Stimulated activated naive CD8-positive, alpha-beta T cell treated with anti-CD3 and anti-CD28 coated beads, Interleukin-15, Interleukin-2, amounts not matched to agents 100 ng/mL and 50 ng/mL, for 24 hours (primary cell): ENCODE results near the gene SNTG2.

Source experiments
- H3K27ac Mint-ChIP-seq: one replicate; pipeline ENCODE4 v1.8.0; 2021; ENCODE audit warnings: mild to moderate bottlenecking, mixed read lengths
- H3K27me3 Mint-ChIP-seq: one replicate; pipeline ENCODE4 v1.8.0; 2021; ENCODE audit warnings: mixed read lengths
- H3K36me3 Mint-ChIP-seq: one replicate; pipeline ENCODE4 v1.8.0; 2021; ENCODE audit warnings: low read depth, mixed read lengths
- H3K4me1 Mint-ChIP-seq: one replicate; pipeline ENCODE4 v1.8.0; 2021; ENCODE audit warnings: low read depth, mixed read lengths
- H3K4me3 Mint-ChIP-seq: one replicate; pipeline ENCODE4 v1.8.0; 2021; ENCODE audit warnings: mild to moderate bottlenecking, mixed read lengths
- H3K9me3 Mint-ChIP-seq: one replicate; pipeline ENCODE4 v1.8.0; 2021; ENCODE audit warnings: mixed read lengths

The SNTG2 gene

DNA sequence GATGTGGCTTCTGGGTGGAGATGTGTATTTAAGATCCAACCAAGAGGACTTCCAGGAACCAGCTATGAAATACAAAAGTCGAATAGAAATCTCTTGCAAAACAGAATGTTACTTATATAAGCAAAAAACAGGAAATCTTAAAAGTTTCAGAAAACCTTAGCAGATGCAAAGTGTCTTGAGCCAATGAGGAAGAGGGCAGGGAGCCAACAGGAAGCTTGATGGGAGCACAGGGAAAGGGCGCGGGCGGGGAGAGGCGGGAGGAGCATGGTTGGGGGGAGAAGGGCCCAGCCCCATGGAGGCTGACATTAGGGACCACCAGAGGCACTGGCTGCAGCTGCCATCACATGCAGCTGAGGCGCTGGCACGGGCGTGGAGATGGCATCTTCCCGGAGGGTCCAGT is 203.3 kb downstream of the SNTG2 start:
- no peak overlapping the region for H3K4me3 Mint-ChIP-seq
- H3K4me1 Mint-ChIP-seq, result no peaks in the 10 kb centered on the region
- H3K27ac Mint-ChIP-seq, result no peak overlapping the region
- no peaks in the 10 kb centered on the region for H3K9me3 Mint-ChIP-seq
- no peaks in the 10 kb centered on the region for H3K36me3 Mint-ChIP-seq
- no peaks in the 10 kb centered on the region for H3K27me3 Mint-ChIP-seq

- H3K4me3 Mint-ChIP-seq, result no peak overlapping the region
- H3K36me3 Mint-ChIP-seq, result no peaks in the 10 kb centered on the region
- no peaks in the 10 kb centered on the region for H3K9me3 Mint-ChIP-seq
- no peaks in the 10 kb centered on the region for H3K27me3 Mint-ChIP-seq
- H3K4me1 Mint-ChIP-seq, result no peaks in the 10 kb centered on the region
- no peak overlapping the region for H3K27ac Mint-ChIP-seq
Measured at GRCh38 chr2:1154710-1155594, 204.3 kb downstream of the SNTG2 start.

DNA sequence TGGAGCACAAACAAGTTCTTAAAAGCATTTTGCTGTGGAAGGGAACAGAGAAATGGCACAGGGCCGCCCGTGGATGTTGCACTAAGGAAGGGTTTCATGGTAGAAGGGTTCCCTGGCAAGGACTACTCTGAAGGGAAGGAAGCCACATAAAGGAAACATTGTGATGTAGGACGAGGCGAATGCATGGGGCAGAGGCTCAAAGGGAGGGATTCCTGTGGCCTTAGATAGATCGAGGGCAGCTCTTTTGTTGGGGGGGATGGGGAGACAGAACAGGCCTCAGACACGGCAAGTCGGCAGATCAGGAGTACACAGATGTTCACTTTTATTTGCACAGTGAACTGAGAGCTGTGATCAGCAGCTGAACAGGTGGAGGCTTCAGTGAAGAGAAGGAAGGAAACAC is 205.4 kb downstream of the SNTG2 start:
- Mint-ChIP-seq H3K27me3 (no peaks in the 10 kb centered on the region), H3K27ac (no peak overlapping the region), H3K9me3 (no peaks in the 10 kb centered on the region), H3K36me3 (no peaks in the 10 kb centered on the region), H3K4me3 (no peak overlapping the region), H3K4me1 (no peaks in the 10 kb centered on the region)

DNA sequence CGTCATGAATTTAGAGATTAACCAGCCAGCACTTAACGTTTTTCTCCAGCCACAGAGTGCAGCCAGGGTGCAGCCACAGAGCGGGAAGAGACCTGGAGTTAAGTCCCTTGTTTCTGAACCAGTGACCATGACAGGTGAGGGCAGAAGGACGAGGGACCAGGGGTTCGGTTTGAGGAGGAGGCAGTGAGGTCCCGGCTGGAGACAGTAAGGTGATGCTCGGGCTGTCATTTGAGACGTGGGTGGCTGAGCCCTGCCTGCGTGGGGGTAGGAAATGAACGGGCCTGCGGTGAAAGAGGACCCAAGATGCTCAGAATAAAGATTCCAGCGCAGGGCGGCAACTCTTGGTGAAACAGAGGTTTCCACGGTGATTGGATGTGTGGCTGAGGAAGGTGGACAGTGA is 205.9 kb downstream of the SNTG2 start:
- Mint-ChIP-seq H3K4me3 (no peak overlapping the region), H3K27me3 (no peaks in the 10 kb centered on the region), H3K36me3 (no peaks in the 10 kb centered on the region), H3K4me1 (no peaks in the 10 kb centered on the region), H3K9me3 (no peaks in the 10 kb centered on the region), H3K27ac (no peak overlapping the region)

DNA sequence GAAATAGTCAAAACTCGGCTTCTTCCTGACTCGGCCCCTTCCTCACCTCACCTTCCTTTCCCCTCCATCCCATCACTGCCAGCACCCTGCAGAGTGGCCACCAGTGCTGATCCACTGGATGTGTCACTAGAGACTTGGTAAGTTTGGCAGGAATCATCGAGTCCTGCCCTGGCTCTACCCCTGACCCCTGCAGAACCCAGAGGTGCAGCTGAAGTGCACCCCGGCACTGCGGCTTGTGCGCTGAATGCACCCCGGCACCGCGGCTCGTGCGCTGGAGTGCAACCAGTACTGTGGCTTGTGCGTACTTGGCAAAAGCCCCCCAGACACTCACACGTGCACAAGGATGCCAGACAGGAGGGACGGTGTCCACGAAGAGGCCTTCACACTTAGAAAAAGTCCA is 206.5 kb downstream of the SNTG2 start:
- peaks cover under 1% of the 10 kb centered on the region for H3K4me1 Mint-ChIP-seq
- no peaks in the 10 kb centered on the region for H3K36me3 Mint-ChIP-seq
- no peaks in the 10 kb centered on the region for H3K9me3 Mint-ChIP-seq
- no peak overlapping the region for H3K27ac Mint-ChIP-seq
- H3K4me3 Mint-ChIP-seq, result no peak overlapping the region
- no peaks in the 10 kb centered on the region for H3K27me3 Mint-ChIP-seq

DNA sequence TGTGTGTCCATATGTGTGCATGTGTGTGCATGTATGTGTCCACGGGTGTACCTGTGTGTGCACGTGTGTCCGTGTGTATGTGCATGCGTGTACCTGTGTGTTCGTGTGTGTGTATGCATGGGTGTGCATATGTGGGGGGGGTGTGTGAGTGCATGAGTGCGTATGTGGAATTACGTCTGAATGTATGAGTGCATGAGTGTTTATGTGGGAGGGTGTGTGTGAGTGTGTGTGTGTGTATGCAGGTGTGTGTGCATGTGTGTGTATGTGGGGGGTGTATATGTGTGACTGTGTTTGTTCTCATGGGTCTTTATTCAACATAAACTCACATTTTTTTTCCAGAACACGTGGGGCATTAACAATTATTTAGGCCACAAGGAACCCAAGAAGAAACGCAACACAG is 208.4 kb downstream of the SNTG2 start:
- H3K27ac Mint-ChIP-seq, result no peak overlapping the region

GRCh38 chr2:1162246-1162645 is 211.6 kb downstream of the SNTG2 start:
- peaks cover 25% of the 10 kb centered on the region for H3K4me1 Mint-ChIP-seq
- H3K27me3 Mint-ChIP-seq, result no peaks in the 10 kb centered on the region
- no peak overlapping the region for H3K4me3 Mint-ChIP-seq
- H3K36me3 Mint-ChIP-seq, result peaks cover 16% of the 10 kb centered on the region
- peak overlapping the region; percentile 94 for H3K27ac Mint-ChIP-seq
- H3K9me3 Mint-ChIP-seq, result peaks cover 17% of the 10 kb centered on the region

More for the DNA sequence above, 208.4 kb downstream of the SNTG2 start:
- Mint-ChIP-seq H3K4me3 (no peak overlapping the region), H3K9me3 (peaks cover 13% of the 10 kb centered on the region), H3K27me3 (no peaks in the 10 kb centered on the region), H3K4me1 (peaks cover 20% of the 10 kb centered on the region), H3K36me3 (peaks cover 13% of the 10 kb centered on the region)

DNA sequence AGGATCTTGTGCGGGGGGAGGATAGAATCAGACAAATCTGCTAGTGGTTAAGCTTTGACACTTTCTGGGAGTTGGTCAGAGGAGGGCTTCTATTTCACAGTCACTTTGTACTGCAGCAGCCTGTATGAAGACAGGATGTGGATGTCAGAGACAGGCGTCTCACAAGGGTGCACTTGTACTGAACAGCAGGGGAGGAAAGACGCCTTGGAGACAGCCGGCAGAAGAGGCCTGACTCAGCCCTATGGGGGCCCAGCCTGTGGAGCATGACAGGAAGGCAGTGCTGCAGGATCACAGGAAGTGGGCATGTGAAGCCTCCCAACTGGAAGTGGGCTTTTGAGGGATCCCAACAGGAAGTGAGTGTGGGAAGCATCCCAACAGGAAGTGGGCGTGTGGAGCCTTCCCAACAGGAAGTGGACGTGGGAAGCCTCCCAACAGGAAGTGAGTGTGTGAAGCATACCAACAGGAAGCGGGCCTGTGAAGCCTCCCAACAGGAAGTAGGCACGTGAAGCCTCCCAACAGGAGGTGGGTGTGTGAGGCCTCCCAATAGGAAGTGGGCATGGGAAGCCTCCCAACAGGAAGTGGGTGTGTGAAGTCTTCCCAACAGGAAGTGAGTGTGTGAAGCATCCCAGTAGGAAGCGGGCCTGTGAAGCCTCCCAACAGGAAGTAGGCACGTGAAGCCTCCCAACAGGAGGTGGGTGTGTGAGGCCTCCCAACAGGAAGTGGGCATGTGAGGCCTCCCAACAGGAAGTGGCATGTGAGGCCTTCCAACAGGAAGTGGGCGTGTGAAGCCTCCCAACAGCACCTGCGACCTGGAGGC is 212.3 kb downstream of the SNTG2 start:
- H3K36me3 Mint-ChIP-seq, result peaks cover 16% of the 10 kb centered on the region
- no peaks in the 10 kb centered on the region for H3K27me3 Mint-ChIP-seq
- H3K27ac Mint-ChIP-seq, result peak overlapping the region; percentile 94
- peaks cover 25% of the 10 kb centered on the region for H3K4me1 Mint-ChIP-seq
- peaks cover 17% of the 10 kb centered on the region for H3K9me3 Mint-ChIP-seq
- H3K4me3 Mint-ChIP-seq, result peak overlapping the region; percentile 28

DNA sequence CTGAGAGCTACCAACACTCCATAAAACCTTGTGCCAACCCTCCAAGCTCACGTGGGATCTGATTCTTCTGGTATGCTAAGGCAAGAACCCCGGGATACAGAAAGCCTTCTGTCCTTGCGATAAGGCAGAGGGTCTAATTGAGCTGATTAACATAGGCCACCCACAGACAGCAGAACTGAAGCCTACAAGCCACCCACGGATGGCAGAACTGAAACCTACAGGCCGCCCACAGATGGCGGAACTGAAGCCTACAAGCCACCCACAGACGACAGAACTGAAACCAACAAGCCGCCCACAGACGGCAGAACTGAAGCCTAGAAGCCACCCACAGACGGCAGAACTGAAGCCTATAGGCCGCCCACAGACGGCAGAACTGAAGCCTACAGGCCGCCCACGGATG is 216.3 kb downstream of the SNTG2 start:
- H3K4me1 Mint-ChIP-seq, result peaks cover 31% of the 10 kb centered on the region
- H3K27me3 Mint-ChIP-seq, result no peaks in the 10 kb centered on the region
- no peak overlapping the region for H3K27ac Mint-ChIP-seq
- H3K36me3 Mint-ChIP-seq, result peaks cover 16% of the 10 kb centered on the region
- no peak overlapping the region for H3K4me3 Mint-ChIP-seq
- H3K9me3 Mint-ChIP-seq, result peaks cover 17% of the 10 kb centered on the region

- no peak overlapping the region for H3K27ac Mint-ChIP-seq
- no peaks in the 10 kb centered on the region for H3K27me3 Mint-ChIP-seq
- peaks cover 5% of the 10 kb centered on the region for H3K9me3 Mint-ChIP-seq
- H3K4me1 Mint-ChIP-seq, result peaks cover 13% of the 10 kb centered on the region
- peaks cover 4% of the 10 kb centered on the region for H3K36me3 Mint-ChIP-seq
- H3K4me3 Mint-ChIP-seq, result no peak overlapping the region
Measured at GRCh38 chr2:1168846-1169245, 218.2 kb downstream of the SNTG2 start.

- Mint-ChIP-seq H3K4me3 (no peak overlapping the region), H3K36me3 (peaks cover 3% of the 10 kb centered on the region), H3K27me3 (no peaks in the 10 kb centered on the region), H3K27ac (no peak overlapping the region), H3K9me3 (peaks cover 3% of the 10 kb centered on the region), H3K4me1 (peaks cover 10% of the 10 kb centered on the region)
Measured at GRCh38 chr2:1169291-1169949, 218.8 kb downstream of the SNTG2 start.

DNA sequence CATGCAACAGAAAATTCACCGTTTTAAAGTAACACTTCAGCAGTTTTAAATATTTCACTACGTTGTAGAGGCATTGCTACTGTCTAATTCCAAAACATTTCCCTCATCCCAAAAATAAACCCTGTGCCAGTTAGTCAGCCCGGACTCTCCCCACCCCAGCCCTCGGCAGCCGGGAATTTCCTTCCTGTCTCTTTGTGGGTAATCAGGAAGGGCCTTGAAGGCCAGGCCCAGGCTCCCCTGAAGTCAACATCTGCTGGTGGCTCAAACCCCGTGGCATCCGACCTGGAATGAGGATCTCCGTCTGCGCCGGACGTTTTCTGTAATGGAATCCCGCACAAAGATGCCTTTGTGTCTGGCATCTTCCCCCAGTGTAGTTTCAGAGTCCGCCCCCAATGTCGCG is 219.6 kb downstream of the SNTG2 start:
- no peaks in the 10 kb centered on the region for H3K27me3 Mint-ChIP-seq
- no peak overlapping the region for H3K4me3 Mint-ChIP-seq
- peaks cover 3% of the 10 kb centered on the region for H3K9me3 Mint-ChIP-seq
- no peak overlapping the region for H3K27ac Mint-ChIP-seq
- peaks cover 3% of the 10 kb centered on the region for H3K36me3 Mint-ChIP-seq
- peaks cover 6% of the 10 kb centered on the region for H3K4me1 Mint-ChIP-seq

GRCh38 chr2:1170711-1171110 is 220.1 kb downstream of the SNTG2 start:
- Mint-ChIP-seq H3K27ac (no peak overlapping the region), H3K4me1 (peaks cover 6% of the 10 kb centered on the region), H3K36me3 (peaks cover 3% of the 10 kb centered on the region), H3K9me3 (peaks cover 3% of the 10 kb centered on the region), H3K27me3 (no peaks in the 10 kb centered on the region), H3K4me3 (no peak overlapping the region)

- peaks cover 3% of the 10 kb centered on the region for H3K9me3 Mint-ChIP-seq
- no peak overlapping the region for H3K4me3 Mint-ChIP-seq
- H3K36me3 Mint-ChIP-seq, result peaks cover 4% of the 10 kb centered on the region
- no peaks in the 10 kb centered on the region for H3K27me3 Mint-ChIP-seq
- peaks cover 12% of the 10 kb centered on the region for H3K4me1 Mint-ChIP-seq
- H3K27ac Mint-ChIP-seq, result no peak overlapping the region
Measured at GRCh38 chr2:1173528-1173927, 222.9 kb downstream of the SNTG2 start.

- no peak overlapping the region for H3K27ac Mint-ChIP-seq
- no peak overlapping the region for H3K4me3 Mint-ChIP-seq
- H3K4me1 Mint-ChIP-seq, result no peaks in the 10 kb centered on the region
- H3K36me3 Mint-ChIP-seq, result peaks cover 2% of the 10 kb centered on the region
- H3K27me3 Mint-ChIP-seq, result no peaks in the 10 kb centered on the region
- H3K9me3 Mint-ChIP-seq, result peaks cover 5% of the 10 kb centered on the region
Measured at GRCh38 chr2:1181893-1182292, 231.2 kb downstream of the SNTG2 start.
